ENCODE data around the gene CYRIA. TPM values are rescaled to one million over a fixed set of nuclear protein-coding genes. Genes with fewer than 3 reads are reported as not detected.

CYRIA gene
- total RNA-seq, 1 experiment from 2014 or later: 0.19 TPM

DNA sequence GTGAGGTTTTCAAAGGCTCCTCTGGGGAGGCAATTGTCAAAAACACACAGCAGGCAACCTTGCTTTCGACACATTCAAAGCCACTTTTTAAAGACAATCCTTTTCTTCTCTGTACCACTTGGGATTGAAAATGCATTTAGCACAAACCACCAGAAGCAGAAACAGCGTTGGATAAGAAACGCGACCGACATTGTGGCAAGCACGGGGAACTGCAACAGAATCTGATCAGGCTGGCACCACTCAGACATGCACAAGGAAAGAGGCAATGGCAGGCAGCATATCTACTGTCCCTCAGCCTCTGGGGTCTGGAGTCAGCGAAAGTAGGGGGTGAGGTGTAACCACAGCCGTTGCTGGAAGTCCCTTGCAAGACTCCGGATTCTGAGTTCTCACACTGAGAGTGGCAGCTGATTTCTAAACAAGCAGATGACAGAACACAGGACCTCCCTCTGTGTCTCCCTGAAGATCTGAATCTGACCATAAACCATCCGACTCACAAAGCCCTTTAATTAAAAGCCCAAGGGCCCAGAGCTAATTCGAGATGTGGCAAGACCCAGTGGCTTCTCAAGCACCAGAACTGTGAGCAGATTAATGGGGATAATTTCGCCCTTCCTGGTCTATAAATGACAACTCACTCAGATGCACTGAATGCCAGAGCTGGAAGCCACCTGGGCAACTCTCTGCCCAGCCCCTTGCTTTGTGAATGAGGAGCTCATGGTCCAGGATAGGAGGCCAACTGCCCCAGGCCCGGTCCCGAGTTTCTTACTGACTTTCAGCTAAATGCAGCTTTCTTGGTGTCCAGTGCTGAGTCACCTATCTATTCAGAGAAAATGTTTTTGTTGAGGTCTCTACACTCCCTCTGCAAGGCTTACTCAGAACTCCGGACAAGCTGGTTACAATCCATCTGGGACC lies 29.6 kb downstream of the CYRIA start:
- no peak overlapping the region for H3K4me3 Mint-ChIP-seq (ENCODE audit: low read depth, unreplicated experiment)
- no peaks in the 10 kb centered on the region for H3K4me1 Mint-ChIP-seq (ENCODE audit: low read depth, unreplicated experiment)
- H3K27me3 Mint-ChIP-seq (ENCODE audit: unreplicated experiment): peaks cover 59% of the 10 kb centered on the region
- TF ChIP-seq, protein P1, sequence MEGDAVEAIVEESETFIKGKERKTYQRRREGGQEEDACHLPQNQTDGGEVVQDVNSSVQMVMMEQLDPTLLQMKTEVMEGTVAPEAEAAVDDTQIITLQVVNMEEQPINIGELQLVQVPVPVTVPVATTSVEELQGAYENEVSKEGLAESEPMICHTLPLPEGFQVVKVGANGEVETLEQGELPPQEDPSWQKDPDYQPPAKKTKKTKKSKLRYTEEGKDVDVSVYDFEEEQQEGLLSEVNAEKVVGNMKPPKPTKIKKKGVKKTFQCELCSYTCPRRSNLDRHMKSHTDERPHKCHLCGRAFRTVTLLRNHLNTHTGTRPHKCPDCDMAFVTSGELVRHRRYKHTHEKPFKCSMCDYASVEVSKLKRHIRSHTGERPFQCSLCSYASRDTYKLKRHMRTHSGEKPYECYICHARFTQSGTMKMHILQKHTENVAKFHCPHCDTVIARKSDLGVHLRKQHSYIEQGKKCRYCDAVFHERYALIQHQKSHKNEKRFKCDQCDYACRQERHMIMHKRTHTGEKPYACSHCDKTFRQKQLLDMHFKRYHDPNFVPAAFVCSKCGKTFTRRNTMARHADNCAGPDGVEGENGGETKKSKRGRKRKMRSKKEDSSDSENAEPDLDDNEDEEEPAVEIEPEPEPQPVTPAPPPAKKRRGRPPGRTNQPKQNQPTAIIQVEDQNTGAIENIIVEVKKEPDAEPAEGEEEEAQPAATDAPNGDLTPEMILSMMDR (IDR thresholded peaks at IDR 0.05; ENCODE audit: unreplicated experiment): no peak
- intact Hi-C loops (cut with micrococcal nuclease; ENCODE audit: unreplicated experiment): no loop called here
- no peaks in the 10 kb centered on the region for H3K36me3 Mint-ChIP-seq (ENCODE audit: insufficient read depth, unreplicated experiment)
- CTCF ChIA-PET: no interaction called here
- H3K27ac Mint-ChIP-seq (ENCODE audit: unreplicated experiment): no peak overlapping the region
- no peaks in the 10 kb centered on the region for H3K9me3 Mint-ChIP-seq (ENCODE audit: low read depth, unreplicated experiment)
- BruUV-seq (replicated peaks): no TSS peak
- DNase-seq: no peak

DNA sequence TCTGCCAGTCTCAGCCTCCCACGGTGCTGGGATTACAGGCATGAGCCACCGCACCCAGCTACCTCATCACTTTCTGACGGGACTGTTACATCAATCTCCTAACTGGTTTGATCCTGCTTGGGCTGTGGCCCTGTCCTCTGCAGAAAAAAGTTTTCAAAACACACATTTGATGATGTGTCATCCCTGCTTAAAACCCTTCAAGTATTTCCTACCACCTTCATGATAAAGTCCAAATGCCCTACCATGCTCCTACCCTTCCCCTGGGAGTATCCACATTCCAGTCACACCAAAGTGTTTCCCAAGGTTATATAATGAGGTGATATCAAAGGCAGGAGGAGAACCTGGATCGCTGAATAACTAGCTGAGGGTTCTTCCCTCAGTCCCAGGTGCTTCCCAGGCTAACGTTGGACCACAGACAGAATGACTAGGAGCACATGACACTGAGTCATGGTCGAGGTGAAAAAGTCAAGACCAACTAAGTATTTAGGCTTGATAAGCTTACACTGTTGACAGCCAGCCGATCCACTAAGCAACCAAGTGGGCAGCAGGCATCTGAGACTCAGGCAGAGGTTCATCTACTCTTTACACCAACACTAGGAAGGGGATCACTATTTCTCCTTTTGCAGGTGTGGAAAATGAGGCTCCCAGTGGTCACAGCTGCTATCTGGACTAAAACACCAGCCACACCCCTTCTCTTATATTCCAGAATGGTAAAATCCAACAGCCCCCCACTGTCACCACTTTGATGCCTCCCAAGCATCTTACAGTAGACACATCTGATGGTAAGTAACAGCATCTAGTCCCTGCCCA lies 31.8 kb downstream of the CYRIA start:
- H3K4me3 Mint-ChIP-seq (ENCODE audit: low read depth, unreplicated experiment): no peak overlapping the region
- intact Hi-C loops (cut with micrococcal nuclease; ENCODE audit: unreplicated experiment): no loop called here
- no peak for DNase-seq
- TF ChIP-seq, protein P1 (IDR thresholded peaks at IDR 0.05; ENCODE audit: unreplicated experiment): no peak
- CTCF ChIA-PET: no interaction called here
- no peaks in the 10 kb centered on the region for H3K36me3 Mint-ChIP-seq (ENCODE audit: insufficient read depth, unreplicated experiment)
- H3K9me3 Mint-ChIP-seq (ENCODE audit: low read depth, unreplicated experiment): no peaks in the 10 kb centered on the region
- H3K27me3 Mint-ChIP-seq (ENCODE audit: unreplicated experiment): peaks cover 81% of the 10 kb centered on the region
- H3K27ac Mint-ChIP-seq (ENCODE audit: unreplicated experiment): no peak overlapping the region
- no peaks in the 10 kb centered on the region for H3K4me1 Mint-ChIP-seq (ENCODE audit: low read depth, unreplicated experiment)
- BruUV-seq (replicated peaks): no TSS peak

DNA sequence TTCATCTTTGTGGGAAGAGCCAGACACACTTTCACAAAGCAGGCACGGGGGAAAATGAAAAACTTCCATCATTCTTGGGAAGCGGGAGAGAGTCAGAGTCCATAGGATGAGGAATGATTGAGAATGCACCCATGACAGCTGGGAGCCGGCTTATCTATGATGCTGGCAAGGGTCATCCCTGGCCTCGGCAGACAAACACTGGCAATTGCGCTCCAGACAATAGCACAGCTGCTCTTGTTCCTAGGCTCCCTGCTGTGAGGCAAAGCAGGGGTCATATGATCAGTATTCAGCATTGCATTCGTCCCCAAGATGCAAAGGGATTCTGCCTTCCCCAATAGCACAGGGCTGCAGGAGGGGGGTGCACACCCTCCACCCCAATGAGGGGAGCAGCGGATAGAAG lies 33.0 kb downstream of the CYRIA start:
- Mint-ChIP-seq H3K4me1 (ENCODE audit: low read depth, unreplicated experiment) (no peaks in the 10 kb centered on the region), H3K27me3 (ENCODE audit: unreplicated experiment) (peaks cover 91% of the 10 kb centered on the region), H3K4me3 (ENCODE audit: low read depth, unreplicated experiment) (no peak overlapping the region), H3K36me3 (ENCODE audit: insufficient read depth, unreplicated experiment) (no peaks in the 10 kb centered on the region), H3K27ac (ENCODE audit: unreplicated experiment) (no peak overlapping the region), H3K9me3 (ENCODE audit: low read depth, unreplicated experiment) (no peaks in the 10 kb centered on the region)
- CTCF ChIA-PET: no interaction called here
- TF ChIP-seq, protein P1 (IDR thresholded peaks at IDR 0.05; ENCODE audit: unreplicated experiment): no peak
- DNase-seq: no peak
- BruUV-seq (replicated peaks): no TSS peak
- intact Hi-C loops (cut with micrococcal nuclease; ENCODE audit: unreplicated experiment): no loop called here

DNA sequence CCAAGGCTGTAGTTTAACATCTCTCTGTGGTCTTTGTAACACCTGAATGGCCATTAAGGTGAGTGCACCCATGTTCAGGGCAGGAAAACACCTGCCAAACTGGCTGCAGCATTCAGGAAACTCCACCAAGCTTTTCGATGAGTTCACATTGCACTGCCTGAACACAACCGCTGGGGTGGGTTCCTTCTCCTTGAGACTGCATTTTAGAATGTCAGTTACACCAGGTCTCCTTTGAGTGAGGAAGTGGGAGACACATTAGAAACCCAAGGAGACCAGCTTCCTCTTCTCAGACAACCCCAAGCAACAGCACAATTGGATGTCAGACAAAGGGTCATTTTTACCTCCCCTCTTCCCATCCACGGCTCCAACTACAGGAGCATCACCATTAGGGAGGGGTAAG lies 35.2 kb downstream of the CYRIA start:
- peaks cover 90% of the 10 kb centered on the region for H3K27me3 Mint-ChIP-seq (ENCODE audit: unreplicated experiment)
- no peak overlapping the region for H3K27ac Mint-ChIP-seq (ENCODE audit: unreplicated experiment)
- no peaks in the 10 kb centered on the region for H3K36me3 Mint-ChIP-seq (ENCODE audit: insufficient read depth, unreplicated experiment)
- H3K4me3 Mint-ChIP-seq (ENCODE audit: low read depth, unreplicated experiment): no peak overlapping the region
- BruUV-seq (replicated peaks): no TSS peak
- TF ChIP-seq, protein P1 (IDR thresholded peaks at IDR 0.05; ENCODE audit: unreplicated experiment): no peak
- CTCF ChIA-PET: interaction anchor here (1.2 to 1.4 kb wide), 2 partner anchors 8 to 10 kb away, joined by 3 read pairs; no protein-coding TSS in a partner anchor
- no peak for DNase-seq
- no peaks in the 10 kb centered on the region for H3K4me1 Mint-ChIP-seq (ENCODE audit: low read depth, unreplicated experiment)
- no peaks in the 10 kb centered on the region for H3K9me3 Mint-ChIP-seq (ENCODE audit: low read depth, unreplicated experiment)
- intact Hi-C loops (cut with micrococcal nuclease; ENCODE audit: unreplicated experiment): no loop called here
